22Rv1 (cell line): Measurements from ENCODE around the gene REPS1.

Experiments used
- H3K27ac ChIP-seq: fragments of 450-650 bp; 2 replicates; pipeline ENCODE4 v1.5.1; 2017
- CTCF ChIP-seq: fragments of 450-650 bp; IDR thresholded peaks from 2 replicates; pipeline ENCODE4 v1.5.1; 2017; ENCODE audit warnings: mild to moderate bottlenecking
- ZFX ChIP-seq: fragments of 450-650 bp; IDR thresholded peaks from 2 replicates; pipeline ENCODE4 v1.6.1; 2017; ENCODE audit warnings: antibody characterized with exemption, borderline replicate concordance

Gene REPS1

DNA sequence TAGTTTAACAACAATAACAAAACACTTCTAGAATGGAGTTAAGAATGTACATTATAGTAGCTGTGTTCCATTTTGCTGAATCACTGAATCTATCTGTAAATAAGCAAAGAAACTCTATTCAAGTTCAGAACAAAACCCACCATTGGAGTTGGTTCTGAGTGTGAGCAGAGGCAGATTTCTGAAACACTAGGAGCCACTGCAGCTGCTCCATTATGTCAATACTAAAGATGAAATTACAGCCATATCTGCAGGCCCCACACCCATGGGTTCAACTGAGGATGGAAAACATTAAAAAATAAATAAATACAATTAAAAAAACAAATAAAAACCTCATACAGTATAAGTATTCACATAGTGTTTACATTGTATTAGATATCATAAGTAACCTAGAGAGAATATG is 91.0 kb downstream of the REPS1 start:
- no peak for TF ChIP-seq CTCF
- no peak for TF ChIP-seq ZFX

GRCh38 chr6:138896104-138896756 is 91.8 kb downstream of the REPS1 start:
- no peak overlapping the region for H3K27ac ChIP-seq
- TF ChIP-seq CTCF (no peak), ZFX (no peak)

More for the DNA sequence above, 91.0 kb downstream of the REPS1 start:
- no peak overlapping the region for H3K27ac ChIP-seq

- TF ChIP-seq ZFX (no peak), CTCF (no peak)
- no peak overlapping the region for H3K27ac ChIP-seq
Measured at GRCh38 chr6:138891255-138891986, 96.6 kb downstream of the REPS1 start.

DNA sequence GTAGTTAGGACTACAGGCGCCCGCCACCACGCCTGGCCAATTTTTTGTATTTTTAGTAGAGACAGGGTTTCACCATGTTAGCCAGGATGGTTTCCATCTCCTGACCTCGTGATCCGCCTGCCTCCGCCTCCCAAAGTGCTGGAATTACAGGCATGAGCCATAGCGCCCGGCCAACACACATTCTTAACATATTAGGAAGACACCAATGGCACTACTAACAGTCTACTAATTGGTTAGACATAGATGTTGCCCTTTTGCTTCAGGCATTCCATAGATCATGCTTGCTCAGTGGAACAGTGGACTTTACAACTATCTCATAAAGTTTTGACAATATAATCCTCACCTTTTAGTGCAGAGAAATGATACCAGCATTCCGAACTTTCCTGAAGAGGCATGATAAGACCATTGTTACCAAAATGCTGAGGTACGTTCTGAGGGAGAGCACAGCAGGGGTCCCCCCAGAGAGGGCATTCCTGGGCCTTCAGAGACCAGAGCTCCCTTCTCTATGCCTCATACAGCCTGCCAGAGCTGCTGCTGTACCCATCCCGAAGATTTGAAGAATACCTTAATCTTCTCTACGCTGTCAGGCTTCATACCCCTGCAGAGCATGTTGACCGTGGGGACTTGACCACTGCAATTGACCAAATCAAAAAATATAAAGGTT is 102.8 kb downstream of the REPS1 start:
- no peak overlapping the region for H3K27ac ChIP-seq
- no peak for TF ChIP-seq CTCF
- TF ChIP-seq ZFX: no peak

DNA sequence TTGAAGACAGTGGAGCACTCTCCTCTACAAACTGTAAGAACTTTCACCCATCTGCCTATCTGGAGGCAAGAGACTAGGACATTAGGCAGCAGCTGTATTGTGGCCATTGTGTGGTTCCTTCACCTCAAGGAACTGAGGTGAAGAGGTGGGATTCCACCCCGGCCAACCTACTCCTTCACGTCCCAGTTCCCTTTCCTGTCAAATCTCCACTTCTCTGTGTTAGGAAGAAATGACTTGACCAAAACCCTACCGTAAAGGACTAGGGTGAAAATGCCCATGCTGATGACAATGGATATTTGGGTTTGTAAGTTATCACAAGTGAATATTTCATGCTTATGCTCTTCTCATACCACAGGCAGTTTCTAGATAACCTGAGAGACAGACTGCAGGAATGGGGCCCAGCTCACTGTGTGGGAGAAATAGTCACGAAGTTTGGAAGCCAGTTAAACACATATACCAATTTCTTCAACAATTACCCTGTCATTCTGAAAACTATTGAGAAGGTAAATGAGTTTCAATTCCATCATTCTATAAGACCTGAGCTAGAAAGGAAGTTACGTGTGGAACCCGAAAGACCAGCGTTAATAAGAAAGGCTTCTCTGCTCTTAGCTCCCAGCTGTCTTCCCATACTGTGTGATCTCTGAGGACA is 105.6 kb downstream of the REPS1 start:
- TF ChIP-seq ZFX: no peak
- TF ChIP-seq CTCF: no peak
- no peak overlapping the region for H3K27ac ChIP-seq

- H3K27ac ChIP-seq: no peak overlapping the region
- no peak for TF ChIP-seq CTCF
- no peak for TF ChIP-seq ZFX
Measured at GRCh38 chr6:138873191-138873590, 114.9 kb downstream of the REPS1 start.
